Memory B cell (primary cell): ENCODE measurements around the gene NFIA.
"Not testable (repeated sequence)": the region's sequence is repeated elsewhere in the genome, so short reads cannot be mapped to it uniquely, and the experiment has no call there.

Experiments used
- ATAC-seq: fragments of 150-1000 bp; cut with Tn5 transposase; 2 replicates; pipeline ENCODE4 v1.10.0; 2021; ENCODE audit warnings: low read depth, mild to moderate bottlenecking, moderate library complexity
- DNase-seq, 2 donors: peaks; one replicate each; pipeline ENCODE4 v3.0.0; 2022; ENCODE audit warnings: low spot score in 2 of 2
- H3K27ac Mint-ChIP-seq: one replicate; pipeline ENCODE4 v1.8.0; 2022; ENCODE audit warnings: mild to moderate bottlenecking, moderate library complexity, mixed read lengths
- H3K27me3 Mint-ChIP-seq: one replicate; pipeline ENCODE4 v1.8.0; 2022; ENCODE audit warnings: mixed read lengths
- H3K36me3 Mint-ChIP-seq: one replicate; pipeline ENCODE4 v1.8.0; 2022; ENCODE audit warnings: mild to moderate bottlenecking, mixed read lengths
- H3K4me1 Mint-ChIP-seq: one replicate; pipeline ENCODE4 v1.8.0; 2022; ENCODE audit warnings: mixed read lengths
- H3K4me3 Mint-ChIP-seq: one replicate; pipeline ENCODE4 v1.8.0; 2022; ENCODE audit warnings: mild to moderate bottlenecking, moderate library complexity, mixed read lengths
- H3K9me3 Mint-ChIP-seq: one replicate; pipeline ENCODE4 v1.8.0; 2022; ENCODE audit warnings: mixed read lengths

Gene NFIA

GRCh38 chr1:61075833-61076232, 6.5 kb upstream of the NFIA start:
- H3K4me3 Mint-ChIP-seq, H3K4me1 Mint-ChIP-seq, DNase-seq, H3K36me3 Mint-ChIP-seq, H3K27me3 Mint-ChIP-seq, ATAC-seq, H3K9me3 Mint-ChIP-seq: not testable (repeated sequence)
- peak overlapping the region; percentile 96 for H3K27ac Mint-ChIP-seq

- ATAC-seq (peak; percentile 82), DNase-seq (peak; percentile 75 to 79)
- Mint-ChIP-seq H3K9me3 (no peaks in the 10 kb centered on the region), H3K4me1 (peaks cover 12% of the 10 kb centered on the region), H3K36me3 (no peaks in the 10 kb centered on the region), H3K4me3 (peak overlapping the region; percentile 96), H3K27ac (peak overlapping the region; percentile 96), H3K27me3 (peaks cover 12% of the 10 kb centered on the region)
Measured at GRCh38 chr1:61076728-61077675, 5.4 kb upstream of the NFIA start.

- peak overlapping the region; percentile 96 for H3K4me3 Mint-ChIP-seq
- no peaks in the 10 kb centered on the region for H3K9me3 Mint-ChIP-seq
- H3K4me1 Mint-ChIP-seq, result peaks cover 15% of the 10 kb centered on the region
- DNase-seq (peak; percentile 47 to 67), ATAC-seq (peak; percentile 23)
- H3K27me3 Mint-ChIP-seq, result peaks cover 15% of the 10 kb centered on the region
- H3K36me3 Mint-ChIP-seq, result no peaks in the 10 kb centered on the region
- H3K27ac Mint-ChIP-seq, result peak overlapping the region; percentile 96
Measured at GRCh38 chr1:61077676-61078541, 4.5 kb upstream of the NFIA start.

- H3K4me1 Mint-ChIP-seq, result peaks cover 15% of the 10 kb centered on the region
- H3K27ac Mint-ChIP-seq, result no peak overlapping the region
- H3K36me3 Mint-ChIP-seq, result no peaks in the 10 kb centered on the region
- H3K4me3 Mint-ChIP-seq, result no peak overlapping the region
- DNase-seq, result no peak
- no peaks in the 10 kb centered on the region for H3K9me3 Mint-ChIP-seq
- no peak for ATAC-seq
- H3K27me3 Mint-ChIP-seq, result peaks cover 16% of the 10 kb centered on the region
Measured at GRCh38 chr1:61078618-61079295, 3.6 kb upstream of the NFIA start.

GRCh38 chr1:61079296-61079897, 3.0 kb upstream of the NFIA start:
- Mint-ChIP-seq H3K4me3 (no peak overlapping the region), H3K27me3 (peaks cover 19% of the 10 kb centered on the region), H3K27ac (no peak overlapping the region), H3K9me3 (no peaks in the 10 kb centered on the region), H3K36me3 (no peaks in the 10 kb centered on the region), H3K4me1 (peaks cover 15% of the 10 kb centered on the region)
- no peak for DNase-seq
- no peak for ATAC-seq

GRCh38 chr1:61079898-61080336, 2.4 kb upstream of the NFIA start:
- Mint-ChIP-seq H3K27me3 (peaks cover 19% of the 10 kb centered on the region), H3K36me3 (no peaks in the 10 kb centered on the region), H3K27ac (no peak overlapping the region), H3K4me1 (peaks cover 15% of the 10 kb centered on the region), H3K9me3 (no peaks in the 10 kb centered on the region), H3K4me3 (no peak overlapping the region)
- ATAC-seq, result no peak
- no peak for DNase-seq

- H3K27me3 Mint-ChIP-seq, result peaks cover 19% of the 10 kb centered on the region
- peaks cover 15% of the 10 kb centered on the region for H3K4me1 Mint-ChIP-seq
- H3K9me3 Mint-ChIP-seq, result no peaks in the 10 kb centered on the region
- ATAC-seq, result no peak
- no peak for DNase-seq
- no peak overlapping the region for H3K4me3 Mint-ChIP-seq
- H3K27ac Mint-ChIP-seq, result no peak overlapping the region
- H3K36me3 Mint-ChIP-seq, result no peaks in the 10 kb centered on the region
Measured at GRCh38 chr1:61080413-61081143, 1.8 kb upstream of the NFIA start.

GRCh38 chr1:61081144-61081685, 1.1 kb upstream of the NFIA start:
- DNase-seq, result no peak
- no peaks in the 10 kb centered on the region for H3K36me3 Mint-ChIP-seq
- H3K4me1 Mint-ChIP-seq, result peaks cover 15% of the 10 kb centered on the region
- no peak for ATAC-seq
- H3K9me3 Mint-ChIP-seq, result no peaks in the 10 kb centered on the region
- H3K27me3 Mint-ChIP-seq, result peaks cover 19% of the 10 kb centered on the region
- no peak overlapping the region for H3K27ac Mint-ChIP-seq
- H3K4me3 Mint-ChIP-seq, result peak overlapping the region; percentile 64

- H3K27me3 Mint-ChIP-seq, result peaks cover 19% of the 10 kb centered on the region
- H3K9me3 Mint-ChIP-seq, result no peaks in the 10 kb centered on the region
- DNase-seq, result peak; percentile 16 to 42
- no peak overlapping the region for H3K27ac Mint-ChIP-seq
- peak overlapping the region; percentile 64 for H3K4me3 Mint-ChIP-seq
- H3K36me3 Mint-ChIP-seq, result no peaks in the 10 kb centered on the region
- peaks cover 12% of the 10 kb centered on the region for H3K4me1 Mint-ChIP-seq
- no peak for ATAC-seq
Measured at GRCh38 chr1:61081686-61082310, 563 bp upstream of the NFIA start.

- peaks cover 6% of the 10 kb centered on the region for H3K4me1 Mint-ChIP-seq
- ATAC-seq (peak; percentile 35), DNase-seq (peak in 1 of 2 donors; percentile 43)
- no peak overlapping the region for H3K27ac Mint-ChIP-seq
- H3K9me3 Mint-ChIP-seq, result no peaks in the 10 kb centered on the region
- H3K27me3 Mint-ChIP-seq, result peaks cover 19% of the 10 kb centered on the region
- peak overlapping the region; percentile 85 for H3K4me3 Mint-ChIP-seq
- no peaks in the 10 kb centered on the region for H3K36me3 Mint-ChIP-seq
Measured at GRCh38 chr1:61083013-61083806, 849 bp downstream of the NFIA start.

- DNase-seq, result no peak
- Mint-ChIP-seq H3K4me1 (peaks cover 6% of the 10 kb centered on the region), H3K4me3 (peak overlapping the region; percentile 85), H3K36me3 (peaks cover 2% of the 10 kb centered on the region), H3K9me3 (no peaks in the 10 kb centered on the region), H3K27ac (no peak overlapping the region), H3K27me3 (peaks cover 22% of the 10 kb centered on the region)
- ATAC-seq, result no peak
Measured at GRCh38 chr1:61083807-61084440, 1.6 kb downstream of the NFIA start.
